ENCODE measurements around the gene SRSF12.
"Not testable (repeated sequence)": the region's sequence is repeated elsewhere in the genome, so short reads cannot be mapped to it uniquely, and the experiment has no call there.

The SRSF12 gene

DNA sequence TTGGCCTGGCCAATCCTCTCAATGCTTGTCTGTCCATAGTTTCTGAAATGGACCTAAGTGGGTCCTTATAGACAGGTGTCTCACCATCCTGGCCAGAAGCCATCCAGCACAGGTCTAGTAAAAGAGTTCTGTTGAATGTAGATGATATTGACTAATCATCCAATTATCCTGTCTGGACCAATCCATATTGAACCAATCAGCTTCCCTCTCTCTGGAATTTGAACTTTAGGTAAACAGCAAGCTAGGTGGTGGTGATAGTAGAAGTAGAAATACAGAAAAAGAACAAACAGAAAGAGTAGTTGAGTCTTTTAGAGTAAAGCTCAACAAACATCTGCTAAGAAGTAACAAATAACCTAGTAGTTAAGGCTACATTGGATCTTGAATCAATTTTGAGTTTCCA, 46.8 kb downstream of the SRSF12 start:
- DNase-seq (ENCODE audit: low read depth): no peak

DNA sequence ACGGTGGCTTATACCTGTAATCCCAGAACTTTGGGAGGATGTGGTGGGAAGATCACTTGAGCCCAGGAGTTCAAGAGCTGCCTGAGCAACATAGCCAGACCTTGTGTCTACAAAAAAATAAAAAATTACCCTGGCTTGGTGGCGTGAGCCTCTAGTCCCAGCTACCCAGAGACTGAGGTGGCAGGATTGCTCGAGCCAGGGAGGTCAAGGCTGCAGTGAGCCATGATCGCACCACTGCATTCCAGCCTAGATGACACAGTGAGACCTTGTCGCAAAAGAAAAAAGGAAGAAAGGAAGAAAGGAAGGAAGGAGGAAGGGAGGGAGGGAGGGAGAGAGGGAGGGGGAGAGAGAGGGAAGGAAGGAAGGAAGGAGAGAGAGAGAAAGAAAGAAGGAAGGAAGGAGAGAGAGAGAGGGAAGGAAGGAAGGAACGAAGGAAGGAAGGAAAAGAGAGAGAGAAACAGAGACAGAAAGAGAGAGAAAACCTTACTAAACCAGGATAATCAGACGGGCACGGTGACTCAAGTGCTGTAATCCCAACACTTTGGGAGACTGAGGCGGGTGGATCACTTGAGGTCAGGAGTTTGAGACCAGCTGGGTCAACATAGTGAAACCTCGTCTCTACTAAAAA, 48.2 kb downstream of the SRSF12 start:
- no peak for DNase-seq (ENCODE audit: low read depth)

DNA sequence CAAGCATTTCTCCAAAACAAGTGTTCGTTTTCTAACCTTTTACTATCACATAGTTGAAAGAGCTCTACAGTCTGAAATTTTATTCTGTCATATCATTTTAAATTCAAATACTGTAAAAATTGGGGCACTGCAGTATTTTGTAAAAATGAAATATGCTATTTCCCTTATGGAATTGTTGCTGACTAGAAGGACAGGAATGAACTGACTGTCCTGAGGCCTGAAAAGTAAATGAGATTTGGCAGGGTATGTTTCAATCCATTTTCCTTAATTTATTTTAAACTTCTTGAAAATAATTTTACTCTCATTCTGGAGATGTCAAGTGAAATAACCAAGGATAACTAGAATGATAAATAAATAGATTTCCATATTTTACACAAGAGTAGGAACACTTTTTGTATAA, 49.2 kb downstream of the SRSF12 start:
- DNase-seq (ENCODE audit: low read depth): no peak

DNA sequence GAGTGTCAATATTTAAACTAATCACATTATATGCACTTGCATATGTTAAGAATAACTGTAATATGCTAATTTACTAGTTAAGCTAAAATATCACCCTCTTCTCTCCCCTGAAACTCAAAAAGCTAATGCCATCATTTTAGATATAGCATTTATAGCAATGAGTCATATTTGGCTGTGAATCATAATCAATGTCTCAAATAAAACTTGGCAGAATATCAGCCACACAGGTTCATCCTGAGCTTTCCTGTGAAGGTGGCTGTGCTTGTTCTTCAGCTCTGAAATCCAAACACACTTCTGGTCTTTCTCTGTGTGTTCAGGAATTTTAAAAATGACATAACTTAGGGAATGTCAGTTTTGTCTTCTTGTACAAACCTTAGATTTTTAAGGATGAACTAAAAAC, 50.1 kb downstream of the SRSF12 start:
- no peak for DNase-seq (ENCODE audit: low read depth)

DNA sequence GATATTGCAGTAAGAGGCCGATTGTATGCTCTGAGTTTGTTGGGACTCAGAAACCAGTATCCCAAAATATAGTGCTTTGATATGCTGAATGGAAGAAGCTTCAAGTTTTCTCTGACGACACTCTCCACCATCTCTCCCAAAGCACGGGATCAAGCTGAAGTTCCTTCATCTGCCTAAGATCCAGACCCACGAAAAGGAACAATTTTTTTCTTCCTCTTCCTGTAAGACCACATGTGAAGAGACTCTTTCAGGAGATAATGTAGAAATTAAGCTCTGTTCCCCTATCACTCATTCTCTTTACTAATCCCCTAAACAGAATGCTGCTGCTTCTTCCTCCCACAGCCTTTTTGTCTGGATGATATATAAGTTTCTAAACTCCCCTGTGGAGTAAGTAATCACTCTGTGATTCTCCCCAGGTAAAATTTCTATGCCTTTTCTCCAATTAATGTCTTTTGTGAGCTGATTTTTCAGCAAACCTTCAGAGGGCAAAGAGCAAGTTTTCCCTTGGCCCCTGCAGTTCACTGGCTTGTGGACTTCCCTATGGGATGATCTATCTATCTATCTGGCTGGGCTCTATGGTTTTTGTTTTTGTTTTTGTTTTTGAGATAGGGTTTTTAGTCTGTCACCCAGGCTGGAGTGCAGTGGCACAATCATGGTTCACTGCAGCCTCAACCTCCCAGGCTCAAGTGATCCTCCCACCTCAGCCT, 50.8 kb downstream of the SRSF12 start:
- DNase-seq (ENCODE audit: low read depth): no peak

DNA sequence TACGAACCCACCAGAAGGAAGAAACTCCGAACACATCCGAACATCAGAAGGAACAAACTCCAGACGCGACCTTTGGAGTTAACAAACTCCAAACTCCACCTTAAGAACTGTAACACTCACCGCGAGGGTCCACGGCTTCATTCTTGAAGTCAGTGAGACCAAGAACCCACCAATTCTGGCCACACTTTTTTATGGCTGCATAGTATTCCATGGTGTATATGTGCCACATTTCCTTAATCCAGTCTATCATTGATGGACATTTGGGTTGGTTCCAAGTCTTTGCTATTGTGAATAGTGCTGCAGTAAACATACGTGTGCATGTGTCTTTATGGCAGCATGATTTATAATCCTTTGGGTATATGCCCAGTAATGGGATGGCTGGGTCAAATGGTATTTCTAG, 51.8 kb downstream of the SRSF12 start:
- not testable (repeated sequence) for DNase-seq (ENCODE audit: low read depth)

DNA sequence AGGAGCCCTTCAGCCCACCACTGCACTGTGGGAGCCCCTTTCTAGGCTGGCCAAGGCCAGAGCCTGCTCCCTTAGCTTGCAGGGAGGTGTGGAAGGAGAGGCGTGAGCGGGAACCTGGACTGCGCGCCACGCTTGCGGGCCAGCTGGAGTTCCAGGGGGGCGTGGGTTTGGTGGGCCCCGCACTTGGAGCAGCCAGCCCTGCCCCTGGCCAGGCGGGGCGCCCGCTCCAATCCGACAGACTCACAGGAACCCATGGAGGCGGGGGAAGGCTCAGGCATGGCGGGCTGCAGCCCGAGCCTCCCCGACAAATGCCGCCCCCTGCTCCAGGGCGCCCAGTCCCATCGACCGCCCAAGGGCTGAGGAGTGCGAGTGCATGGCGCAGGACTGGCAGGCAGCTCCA, 52.9 kb downstream of the SRSF12 start:
- not testable (repeated sequence) for DNase-seq (ENCODE audit: low read depth)

DNA sequence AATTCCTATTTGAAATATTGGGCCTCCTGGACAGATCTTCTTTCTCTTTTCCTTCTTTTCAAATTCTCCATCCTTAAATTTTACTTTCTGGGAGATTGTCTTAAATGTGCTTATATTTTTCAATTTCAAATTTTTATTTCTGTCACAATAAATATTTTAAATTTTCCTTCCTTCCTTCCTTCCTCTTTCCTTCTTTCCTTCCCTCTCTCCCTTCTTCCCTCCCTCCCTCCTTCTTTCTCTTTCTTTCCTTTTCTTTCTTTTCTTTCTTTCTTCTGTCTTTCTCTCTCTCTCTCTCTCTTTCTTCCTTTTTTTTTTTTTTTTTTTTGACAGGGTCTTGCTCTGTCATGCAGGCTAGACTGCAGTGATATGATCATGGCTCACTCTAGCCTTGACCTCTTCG, 54.0 kb downstream of the SRSF12 start:
- DNase-seq (ENCODE audit: low read depth): no peak

DNA sequence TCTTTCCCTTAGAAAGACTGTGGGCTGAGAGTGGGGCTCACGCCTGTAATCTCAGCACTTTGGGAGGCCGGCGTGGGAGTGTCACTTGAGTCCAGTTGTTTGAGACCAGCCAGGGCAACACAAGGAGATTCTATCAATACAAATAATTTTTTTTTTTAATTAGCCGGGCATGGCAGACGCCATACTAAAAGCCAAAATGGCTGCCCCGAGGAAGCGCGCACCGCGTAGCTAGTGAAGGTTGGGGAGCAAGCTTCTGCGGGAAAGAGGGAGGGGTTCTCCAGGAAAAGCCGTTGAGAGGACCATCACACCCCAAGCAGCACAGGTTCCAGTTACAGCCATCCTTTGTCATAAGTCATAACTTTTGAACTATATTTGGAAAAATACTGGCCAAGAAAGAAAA, 58.6 kb downstream of the SRSF12 start:
- no peak for DNase-seq (ENCODE audit: low read depth)

DNA sequence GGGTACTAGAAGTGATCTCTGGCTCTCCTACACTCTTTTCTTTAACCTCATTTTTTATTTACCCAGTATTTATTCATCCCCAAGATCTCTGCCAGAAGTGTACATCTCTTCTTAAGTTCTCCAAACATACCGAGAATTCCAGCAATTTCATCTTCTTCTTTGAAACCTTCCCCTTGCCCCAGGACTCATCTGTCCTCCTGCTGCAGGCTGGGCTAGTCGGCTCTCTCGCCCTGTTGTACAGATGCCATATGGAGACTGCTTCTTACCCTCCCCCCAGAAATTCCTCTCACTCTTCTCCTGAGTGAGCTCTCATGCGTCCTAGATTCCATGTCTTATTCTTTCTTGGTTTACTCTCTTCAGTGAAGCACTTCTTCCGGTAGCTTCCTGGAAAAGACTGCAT, 59.2 kb downstream of the SRSF12 start:
- DNase-seq (ENCODE audit: low read depth): no peak

DNA sequence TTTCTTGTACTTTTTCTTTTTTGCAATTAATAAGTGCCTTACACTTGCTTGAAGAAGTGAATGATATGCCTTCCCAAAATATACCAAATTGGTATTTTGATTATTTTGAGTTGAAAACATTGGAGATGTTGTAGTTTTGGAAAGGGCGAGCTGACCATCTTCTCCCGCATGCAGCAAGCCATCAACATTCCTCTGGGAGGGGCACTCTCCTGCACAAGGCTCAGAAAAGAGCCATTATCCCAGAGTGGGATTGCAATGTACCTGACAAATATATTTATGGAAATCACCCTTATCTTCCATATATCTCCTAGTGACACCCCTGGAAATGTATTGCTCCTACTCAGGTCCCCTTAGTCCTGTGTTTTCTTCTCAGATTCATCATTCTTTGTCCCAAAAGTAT, 60.1 kb downstream of the SRSF12 start:
- DNase-seq (ENCODE audit: low read depth): no peak

DNA sequence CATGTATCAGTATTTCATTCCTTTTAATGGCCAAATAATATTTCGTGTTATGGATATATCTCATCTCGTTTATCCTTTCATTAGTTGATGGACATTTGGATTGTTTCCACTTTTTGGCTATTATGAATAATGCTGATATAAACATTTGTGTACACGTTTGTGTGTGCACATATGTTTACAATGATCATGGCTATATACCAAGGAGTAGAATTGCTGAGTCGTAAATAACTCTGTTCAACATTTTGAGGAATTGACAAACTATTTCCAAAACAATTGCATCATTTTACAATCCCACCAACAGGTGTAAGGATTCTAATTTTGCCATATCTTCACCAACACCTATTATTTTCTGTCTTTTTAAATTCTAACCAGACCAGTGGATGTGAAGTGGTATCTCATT, 63.7 kb downstream of the SRSF12 start:
- DNase-seq (ENCODE audit: low read depth): no peak

DNA sequence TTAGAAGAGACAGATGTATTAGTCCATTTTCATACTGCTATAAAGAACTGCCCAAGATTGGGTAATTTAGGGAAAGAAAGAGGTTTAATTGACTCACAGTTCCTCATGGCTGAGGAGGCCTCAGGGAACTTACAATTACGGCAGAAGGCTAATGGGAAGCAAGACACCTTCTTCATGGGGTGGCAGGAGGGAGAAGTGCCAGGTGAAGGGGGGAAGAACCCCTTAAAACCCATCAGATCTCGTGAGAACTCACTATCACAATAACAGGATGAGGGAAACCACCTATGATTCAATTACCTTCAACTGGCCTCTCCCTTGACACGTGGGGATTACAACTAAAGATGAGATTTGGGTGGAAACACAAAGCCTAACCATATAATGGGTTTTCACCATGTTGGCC, 66.2 kb downstream of the SRSF12 start:
- DNase-seq (ENCODE audit: low read depth): no peak

DNA sequence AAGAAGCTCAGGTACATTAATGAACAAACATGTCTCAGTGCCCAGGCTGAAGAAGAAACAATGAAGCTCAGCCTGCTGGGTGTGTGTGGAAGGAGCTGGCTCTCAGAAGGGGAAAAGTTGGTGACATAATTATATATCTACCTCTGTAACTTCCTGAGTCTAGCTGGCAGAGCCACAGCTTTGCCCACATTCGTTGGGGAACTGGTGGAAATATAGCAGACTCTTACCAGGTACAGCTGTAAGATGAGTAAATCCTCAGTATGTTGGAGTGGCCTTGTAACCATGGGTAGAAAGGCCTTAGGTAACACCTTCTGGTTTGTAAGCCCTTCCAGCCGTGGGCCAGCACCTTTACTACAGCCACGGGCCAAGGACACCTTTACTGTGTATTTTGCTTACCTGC, 67.2 kb downstream of the SRSF12 start:
- no peak for DNase-seq (ENCODE audit: low read depth)

DNA sequence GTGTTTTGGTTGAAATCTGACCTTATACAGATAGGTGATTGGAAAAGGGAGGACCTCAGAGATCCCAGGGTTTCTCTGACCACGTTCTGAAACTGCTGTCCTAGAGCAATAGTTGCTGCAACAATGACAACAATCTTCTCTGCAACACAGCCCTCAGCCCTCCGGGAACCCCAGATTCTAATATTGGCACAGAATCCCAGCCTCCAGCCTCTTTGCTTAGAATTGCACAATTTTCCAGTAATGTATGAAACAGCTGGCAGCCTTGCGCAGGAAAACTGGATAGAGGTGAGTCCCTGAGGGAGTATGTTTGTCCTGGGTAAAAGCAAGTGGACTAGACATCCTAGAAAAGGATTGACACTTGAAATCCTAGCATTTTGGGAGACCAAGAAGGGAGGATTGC, 67.7 kb downstream of the SRSF12 start:
- peak; percentile 71 for DNase-seq (ENCODE audit: low read depth)

DNA sequence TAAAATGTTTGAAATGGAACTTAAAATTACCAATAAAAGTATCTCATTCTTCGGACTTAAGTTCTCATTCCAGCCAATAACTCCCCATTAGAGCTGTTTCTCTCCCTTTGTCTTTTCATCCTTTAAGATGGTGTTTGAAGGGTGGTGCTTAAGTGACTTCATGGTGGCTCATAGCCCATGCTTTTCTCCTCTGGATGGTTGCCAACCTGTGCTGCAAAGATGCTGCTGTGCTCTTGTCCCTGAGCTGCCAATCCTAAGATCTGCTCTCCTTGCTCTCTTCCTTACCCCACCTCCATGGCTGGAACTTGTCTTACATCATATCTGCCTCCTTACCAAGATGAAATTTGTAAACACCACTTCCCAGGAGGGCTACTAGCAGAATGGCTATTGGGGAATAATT, 68.9 kb downstream of the SRSF12 start:
- no peak for DNase-seq (ENCODE audit: low read depth)

DNA sequence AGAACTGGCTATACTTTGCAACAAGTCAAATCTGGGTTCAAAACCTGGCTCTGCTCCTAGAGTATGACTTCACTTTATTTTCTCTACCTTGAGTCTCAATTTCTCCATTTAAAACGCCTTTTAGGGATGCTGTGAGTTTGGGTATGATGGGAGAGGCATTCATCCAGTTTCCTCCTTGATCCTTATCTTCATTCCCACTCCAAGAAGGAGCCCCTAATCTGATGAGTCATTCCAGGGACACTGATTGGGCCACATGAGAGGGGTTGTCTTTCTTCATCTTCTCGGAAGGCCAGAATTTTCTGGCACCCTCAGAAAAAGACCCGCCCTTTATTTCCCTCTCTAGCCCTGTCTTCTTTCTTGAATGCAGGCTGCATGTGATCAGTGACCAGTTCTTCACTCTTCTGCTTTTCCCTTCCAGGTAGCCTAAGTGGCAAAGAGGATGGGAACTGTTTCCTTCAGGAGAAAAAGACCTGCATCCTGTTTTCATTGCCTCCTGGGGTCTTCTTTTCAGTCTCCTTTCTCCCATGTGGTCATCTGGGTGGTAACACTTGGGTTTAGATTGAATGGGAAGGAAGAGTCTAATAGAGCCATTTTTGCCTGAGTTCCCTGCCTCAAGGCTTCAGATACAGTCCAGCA, 69.5 kb downstream of the SRSF12 start:
- no peak for DNase-seq (ENCODE audit: low read depth)

DNA sequence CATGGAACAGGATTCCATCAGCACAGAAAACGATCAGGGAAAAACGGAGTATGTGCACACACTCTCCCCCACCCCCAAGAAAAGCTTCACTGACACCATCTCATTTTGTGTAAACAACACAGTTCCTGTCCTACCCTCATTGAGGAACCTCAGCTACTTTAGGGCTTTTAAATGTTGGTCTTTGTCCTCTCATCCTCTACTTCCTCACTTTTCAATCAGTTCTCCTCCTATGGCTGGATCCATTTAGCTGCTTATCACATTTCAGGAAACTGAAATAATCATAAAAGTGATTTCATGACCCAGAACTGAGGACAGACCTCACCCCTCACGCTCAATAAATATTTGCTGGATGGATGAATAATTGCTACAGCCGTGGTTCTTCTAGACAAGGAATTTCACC, 70.4 kb downstream of the SRSF12 start:
- DNase-seq (ENCODE audit: low read depth): no peak

Data from stromal cell of bone marrow (primary cell).